ENCODE results near the gene IL37. TPM values are rescaled to one million over a fixed set of nuclear protein-coding genes. Genes with fewer than 3 reads are reported as not detected.

The IL37 gene, protein sequence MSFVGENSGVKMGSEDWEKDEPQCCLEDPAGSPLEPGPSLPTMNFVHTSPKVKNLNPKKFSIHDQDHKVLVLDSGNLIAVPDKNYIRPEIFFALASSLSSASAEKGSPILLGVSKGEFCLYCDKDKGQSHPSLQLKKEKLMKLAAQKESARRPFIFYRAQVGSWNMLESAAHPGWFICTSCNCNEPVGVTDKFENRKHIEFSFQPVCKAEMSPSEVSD
- total RNA-seq, result not detected in 2 replicates

DNA sequence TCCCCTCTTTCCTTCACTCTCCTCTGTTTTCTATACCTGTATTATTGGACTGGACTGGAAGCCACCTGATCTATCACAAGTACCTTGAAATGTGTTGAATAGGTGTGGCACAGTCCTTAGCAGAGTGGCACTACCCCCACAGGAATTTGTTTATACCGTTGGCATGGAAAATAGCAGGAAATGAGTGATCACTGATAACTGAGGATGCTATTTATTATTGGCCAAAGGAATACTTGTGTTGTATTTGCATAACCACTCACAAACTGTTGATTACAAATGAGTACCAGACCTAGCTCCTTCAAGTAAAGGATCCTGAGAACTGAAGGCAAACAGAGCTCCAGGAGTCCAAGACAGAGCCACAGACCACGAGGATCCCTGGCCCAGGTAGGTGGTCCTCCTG is at the start of gene IL37:
Gene IL37 (plus strand): TSS at position 301 of the 400 bp plus-strand sequence. CDS start 1,848 bp downstream, outside the sequence.

Other genes starting within 250 kb of the IL37 start
- not detected in 2 replicates for gene NT5DC4, start 190.1 kb upstream of the IL37 start, total RNA-seq
- 21.8 and 25.3 TPM in 2 replicates for gene CKAP2L, start 146.6 kb upstream of the IL37 start, total RNA-seq
- gene IL1A, start 126.7 kb upstream of the IL37 start, total RNA-seq, result 1.2 and 1.8 TPM in 2 replicates
- gene IL1B, start 74.4 kb upstream of the IL37 start, total RNA-seq, result not detected in 2 replicates
- gene IL36G, start 66.8 kb downstream of the IL37 start, total RNA-seq, result not detected in 2 replicates
- not detected in 2 replicates for gene IL36A, start 94.3 kb downstream of the IL37 start, total RNA-seq
- not detected in 2 replicates for gene IL36B, start 141.7 kb downstream of the IL37 start, total RNA-seq
- not detected in 2 replicates for gene IL36RN, start 148.0 kb downstream of the IL37 start, total RNA-seq
- gene IL1F10, start 156.8 kb downstream of the IL37 start, total RNA-seq, result not detected in 2 replicates
- gene IL1RN, start 216.4 kb downstream of the IL37 start, total RNA-seq, result not detected in 2 replicates

Data from thoracic aorta endothelial cell (primary cell).